Fibroblast of lung (primary cell): Measurements from ENCODE around the gene CIC.

Experiments
- EZH2 ChIP-seq: IDR thresholded peaks from 2 replicates; pipeline ENCODE4 v1.5.1; 2012; ENCODE audit warnings: low read length, control low read depth, mild to moderate bottlenecking; ENCODE audit errors: missing control alignments
- TF ChIP-seq, protein P1 (sequence below), 2 donors: IDR thresholded peaks in 1 of 2; conservative IDR thresholded peaks in 1 of 2; 1 replicate in 1 of 2; 2 replicates in 1 of 2; pipeline ENCODE4 v1.5.1; 2011 to 2012; ENCODE audit warnings: low read length in 2 of 2, control low read depth in 1 of 2, inconsistent platforms in 1 of 2, low read depth in 1 of 2, mild to moderate bottlenecking in 1 of 2

DNA sequence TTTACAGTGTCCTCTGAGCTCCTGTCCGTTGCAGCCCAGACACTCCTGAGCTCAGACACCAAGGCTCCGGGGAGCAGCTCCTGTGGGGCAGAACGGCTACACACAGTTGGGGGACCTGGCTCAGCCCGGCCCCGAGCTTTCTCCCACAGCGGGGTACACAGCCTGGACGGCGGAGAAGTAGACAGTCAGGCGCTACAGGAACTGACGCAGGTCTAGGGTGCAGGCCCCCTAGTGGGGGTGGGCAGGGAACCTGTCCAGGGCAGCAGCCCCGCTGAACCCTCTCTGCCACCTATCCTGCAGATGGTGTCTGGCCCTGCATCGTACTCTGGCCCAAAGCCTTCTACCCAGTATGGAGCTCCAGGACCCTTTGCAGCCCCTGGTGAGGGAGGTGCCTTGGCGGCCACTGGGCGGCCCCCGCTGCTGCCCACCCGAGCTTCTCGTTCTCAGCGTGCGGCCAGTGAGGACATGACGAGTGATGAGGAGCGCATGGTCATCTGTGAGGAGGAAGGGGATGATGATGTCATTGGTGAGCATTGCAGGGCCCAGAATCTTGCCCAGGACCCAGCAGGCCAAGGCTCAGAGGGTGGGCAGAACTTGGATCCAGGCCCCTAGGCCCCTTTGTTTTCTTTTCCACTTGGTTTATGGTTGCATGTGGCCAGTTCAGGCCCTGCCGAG lies 20.0 kb downstream of the CIC start:
- TF ChIP-seq, protein P1, sequence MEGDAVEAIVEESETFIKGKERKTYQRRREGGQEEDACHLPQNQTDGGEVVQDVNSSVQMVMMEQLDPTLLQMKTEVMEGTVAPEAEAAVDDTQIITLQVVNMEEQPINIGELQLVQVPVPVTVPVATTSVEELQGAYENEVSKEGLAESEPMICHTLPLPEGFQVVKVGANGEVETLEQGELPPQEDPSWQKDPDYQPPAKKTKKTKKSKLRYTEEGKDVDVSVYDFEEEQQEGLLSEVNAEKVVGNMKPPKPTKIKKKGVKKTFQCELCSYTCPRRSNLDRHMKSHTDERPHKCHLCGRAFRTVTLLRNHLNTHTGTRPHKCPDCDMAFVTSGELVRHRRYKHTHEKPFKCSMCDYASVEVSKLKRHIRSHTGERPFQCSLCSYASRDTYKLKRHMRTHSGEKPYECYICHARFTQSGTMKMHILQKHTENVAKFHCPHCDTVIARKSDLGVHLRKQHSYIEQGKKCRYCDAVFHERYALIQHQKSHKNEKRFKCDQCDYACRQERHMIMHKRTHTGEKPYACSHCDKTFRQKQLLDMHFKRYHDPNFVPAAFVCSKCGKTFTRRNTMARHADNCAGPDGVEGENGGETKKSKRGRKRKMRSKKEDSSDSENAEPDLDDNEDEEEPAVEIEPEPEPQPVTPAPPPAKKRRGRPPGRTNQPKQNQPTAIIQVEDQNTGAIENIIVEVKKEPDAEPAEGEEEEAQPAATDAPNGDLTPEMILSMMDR (conservative IDR thresholded peaks at IDR 0.05 in 1 of 2, IDR thresholded peaks at IDR 0.05 in 1 of 2; ENCODE audit: low read depth in 1 of 2, low read length in 2 of 2) = no peak
- no peak for TF ChIP-seq EZH2
